GM20431 (cell line): ENCODE results near the gene ZFAND2B.

Experiments used
- in situ Hi-C: fragments of 300-500 bp; cut with MseI, MboI; formaldehyde crosslinking; loops from one replicate; pipeline ENCODE4 v1.15.0; 2020; ENCODE audit warnings: low sequenced_read_pairs; ENCODE audit not compliant: unreplicated experiment

ZFAND2B gene

GRCh38 chr2:219206328-219207133 is at the start of gene ZFAND2B:
TSS of gene ZFAND2B (plus strand) at chr2:219206782. CDS start at chr2:219206988, 206 bp downstream.
- in situ Hi-C loops = no loop called here

GRCh38 chr2:219157396-219157795 is 49.2 kb upstream of the ZFAND2B start:
- in situ Hi-C loops = loop anchor here (10.0 kb wide), 1 partner anchor 147 kb away; the partner anchor contains the start of gene PTPRN

GRCh38 chr2:219158025-219158424 is 48.6 kb upstream of the ZFAND2B start:
- in situ Hi-C loops = loop anchor here (10.0 kb wide), 1 partner anchor 147 kb away; the partner anchor contains the start of gene PTPRN

- in situ Hi-C loops = loop anchor here (10.0 kb wide), 1 partner anchor 146 kb away; the partner anchor contains the start of gene PTPRN
These were observed 48.0 kb upstream of the ZFAND2B start for GRCh38 chr2:219158586-219158985.

- in situ Hi-C loops = loop anchor here (10.0 kb wide), 1 partner anchor 145 kb away; the partner anchor contains the start of gene PTPRN
These were observed 46.8 kb upstream of the ZFAND2B start for GRCh38 chr2:219159771-219160185.

- in situ Hi-C loops = no loop called here
These were observed 46.2 kb upstream of the ZFAND2B start, which contains the start of gene NHEJ1 for GRCh38 chr2:219160186-219161017. TSS of gene NHEJ1 (minus strand) at chr2:219160815. CDS start at chr2:219158362, 2,453 bp downstream.

GRCh38 chr2:219161097-219161496 is 45.5 kb upstream of the ZFAND2B start:
- in situ Hi-C loops = no loop called here

- in situ Hi-C loops = no loop called here
These were observed 43.4 kb upstream of the ZFAND2B start for GRCh38 chr2:219163156-219163555.

GRCh38 chr2:219165058-219165911 is 41.3 kb upstream of the ZFAND2B start:
- in situ Hi-C loops = no loop called here

GRCh38 chr2:219167997-219168396 is 38.6 kb upstream of the ZFAND2B start:
- in situ Hi-C loops = no loop called here

- in situ Hi-C loops = no loop called here
These were observed 38.1 kb upstream of the ZFAND2B start for GRCh38 chr2:219168526-219168925.

GRCh38 chr2:219168932-219169331 is 37.6 kb upstream of the ZFAND2B start:
- in situ Hi-C loops = no loop called here

GRCh38 chr2:219169930-219170654 is 36.5 kb upstream of the ZFAND2B start, which contains the start of gene SLC23A3:
TSS of gene SLC23A3 (minus strand) at chr2:219170029. CDS start at chr2:219169984, 45 bp downstream.
- in situ Hi-C loops = no loop called here

- in situ Hi-C loops = no loop called here
These were observed 35.3 kb upstream of the ZFAND2B start for GRCh38 chr2:219171231-219171651.

GRCh38 chr2:219172231-219173154 is 34.1 kb upstream of the ZFAND2B start:
- in situ Hi-C loops = no loop called here

GRCh38 chr2:219173176-219173575 is 33.4 kb upstream of the ZFAND2B start:
- in situ Hi-C loops = no loop called here

GRCh38 chr2:219174146-219174545 is 32.4 kb upstream of the ZFAND2B start:
- in situ Hi-C loops = no loop called here

- in situ Hi-C loops = no loop called here
These were observed 31.8 kb upstream of the ZFAND2B start for GRCh38 chr2:219174801-219175200.
